Ovary (tissue), 9 donors: ENCODE data around the gene DCPS. TPM values are rescaled to one million over a fixed set of nuclear protein-coding genes. Genes with fewer than 3 reads are reported as not detected.

ENCODE experiments used
- DNase-seq, 5 donors: peaks; one replicate each; pipeline ENCODE4 v3.0.0-alpha.2; 2019 to 2020
- H3K27ac ChIP-seq, 2 donors: fragments of 200-600 bp; one replicate each; pipeline versions ENCODE4 v1.5.1 to v1.8.0; 2019 to 2022
- H3K27me3 ChIP-seq: fragments of 200-600 bp; one replicate; pipeline ENCODE4 v1.8.0; 2022
- H3K36me3 ChIP-seq: fragments of 200-600 bp; sonication (generic); one replicate; pipeline ENCODE4 v1.5.1; 2019
- H3K4me1 ChIP-seq: one replicate; pipeline ENCODE4 v1.8.1; 2013; ENCODE audit warnings: mild to moderate bottlenecking, moderate library complexity; ENCODE audit not compliant: insufficient read depth
- H3K4me3 ChIP-seq: fragments of 200-600 bp; sonication (generic); one replicate; pipeline ENCODE4 v1.5.1; 2017
- H3K9me3 ChIP-seq, 2 donors: fragments of 200-600 bp in 1 of 2; sonication (generic) in 1 of 2; one replicate each; pipeline versions ENCODE4 v1.5.1 to v1.8.1; 2013 to 2019; ENCODE audit warnings: mild to moderate bottlenecking in 1 of 2, moderate library complexity in 1 of 2
- CTCF ChIP-seq, 3 donors: fragments of 450-650 bp in 2 of 3; fragments of 200-600 bp in 1 of 3; IDR thresholded peaks; one replicate each; pipeline versions ENCODE4 v1.5.1 to v1.8.0; 2016 to 2022; ENCODE audit warnings: antibody characterized with exemption in 3 of 3, mild to moderate bottlenecking in 1 of 3
- EP300 ChIP-seq: sonication (generic); formaldehyde crosslinking; IDR thresholded peaks from one replicate; pipeline ENCODE4 v1.6.1; 2017; ENCODE audit warnings: antibody characterized with exemption
- POLR2A ChIP-seq: fragments of 450-650 bp; IDR thresholded peaks from one replicate; pipeline ENCODE4 v1.6.1; 2017; ENCODE audit warnings: antibody characterized with exemption, mild to moderate bottlenecking, moderate library complexity
- WGBS, 3 donors: extraction: QIAGEN DNeasy Blood & Tissue Kit in 1 of 3; methylation state at CpG; one replicate each; pipeline versions ENCODE4 v1.1.5 to v1.1.7; 2013 to 2017; 5-methylcytosine and 5-hydroxymethylcytosine counted together
- intact Hi-C, 4 donors: fragments of 100-400 bp; cut with DNase I; formaldehyde crosslinking; loops; one replicate each; pipeline versions ENCODE4 v1.11.0 to v1.15.1; 2022 to 2023
- polyA plus RNA-seq, 2 donors: library from polyadenylated mRNA; stranded (reverse); fragments of 200-250 nt in 1 of 2; fragments of 350-450 nt in 1 of 2; fragmentation: Illumina TruSeq in 1 of 2; extraction: RNeasy Lipid Tissue Mini Kit (QIAGEN cat#74804) in 1 of 2; gene quantifications; one replicate each; pipeline ENCODE4 v1.2.3, GENCODE V29; 2013 to 2014
- total RNA-seq, 7 donors: library from RNA; depleted of rRNA in 2 of 7; stranded (reverse); fragments of >200 nt in 2 of 7; fragmentation: NEBNext Ultra II Directional in 3 of 7; extraction: Animal tissue kit (Norgen Biotek cat#: 25700) in 3 of 7; gene quantifications; one replicate each; pipeline versions ENCODE4 v1.1.0 to v1.2.4, GENCODE V29; 2016 to 2023
- donor health status: DM: no; HTN: no; CAD: no; lungs with moderate emphysema.
- donor health status: DM: no; HTN: no; CAD: no.
- donor health status: Bipolar disorder and iron deficiency.
- donor health status: DM: yes; HTN: yes; CAD: no.
- donor health status: DM: no; HTN: no; CAD: no.
- donor health status: DM: yes; HTN: yes; CAD: no.

Gene DCPS
- total and polyA plus RNA-seq, 9 donors: 6.6 to 17.2 (median 13.5) TPM

DNA sequence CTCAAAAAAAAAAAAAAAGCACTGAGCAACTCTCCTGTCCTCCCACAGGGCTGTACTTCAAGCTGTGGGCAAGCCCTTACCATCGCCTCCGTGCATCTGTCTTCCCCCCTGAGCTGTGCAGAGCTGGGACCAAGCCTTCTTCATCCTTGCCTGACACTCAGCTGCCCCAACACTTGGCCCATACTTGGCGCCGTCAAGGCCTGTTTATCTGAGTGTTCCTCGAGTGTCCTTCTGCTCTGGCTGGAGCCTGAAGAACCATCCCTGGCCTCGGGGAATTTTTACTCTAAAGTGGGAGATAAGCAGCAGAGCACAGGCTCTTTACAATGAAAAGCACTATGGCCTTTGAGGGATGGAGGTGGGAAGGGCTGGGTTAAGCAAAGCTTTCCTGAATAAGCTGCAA lies 22.6 kb upstream of the DCPS start:
- DNase-seq: no peak
- TF ChIP-seq CTCF (IDR thresholded peaks at IDR 0.05) (no peak), POLR2A (no peak), EP300 (no peak)
- Histone ChIP-seq H3K27me3 (no peaks in the 10 kb centered on the region), H3K4me3 (no peak overlapping the region), H3K36me3 (no peaks in the 10 kb centered on the region), H3K4me1 (peaks cover 4% of the 10 kb centered on the region), H3K27ac (peak overlapping the region in 1 of 2 donors; percentile 10), H3K9me3 (no peaks in the 10 kb centered on the region)
- intact Hi-C loops: loop anchor here in 1 of 4 donors (5.0 kb wide), 1 partner anchor 69 kb away; the partner anchor contains the start of genes FAM118B and RPUSD4
- WGBS, 3 donors: 60 to 79% (median 70%) methylated on average over 6 of the region's 6 CpGs

- no peak overlapping the region for H3K4me3 ChIP-seq
- TF ChIP-seq CTCF (IDR thresholded peaks at IDR 0.05): no peak
- no peak for TF ChIP-seq EP300
- no peak for TF ChIP-seq POLR2A
- H3K27ac ChIP-seq: peak overlapping the region in 1 of 2 donors; percentile 95
- peaks cover 4% of the 10 kb centered on the region for H3K4me1 ChIP-seq
- intact Hi-C loops: loop anchor here in 1 of 4 donors (5.0 kb wide), 1 partner anchor 69 kb away; the partner anchor contains the start of genes FAM118B and RPUSD4
- DNase-seq: no peak
- H3K9me3 ChIP-seq: no peaks in the 10 kb centered on the region
- WGBS, 3 donors: 89 to 93% (median 91%) methylated on average over 10 of the region's 10 CpGs
- H3K27me3 ChIP-seq: no peaks in the 10 kb centered on the region
- no peaks in the 10 kb centered on the region for H3K36me3 ChIP-seq
Observed at GRCh38 chr11:126281666-126282175, 22.1 kb upstream of the DCPS start.

- intact Hi-C loops: loop anchor here in 1 of 4 donors (5.0 kb wide), 1 partner anchor 70 kb away; the partner anchor contains the start of genes FAM118B and RPUSD4
- Histone ChIP-seq H3K4me3 (peak overlapping the region; percentile 62), H3K9me3 (no peaks in the 10 kb centered on the region), H3K4me1 (peaks cover 4% of the 10 kb centered on the region), H3K27me3 (no peaks in the 10 kb centered on the region), H3K27ac (peak overlapping the region; percentile 83 to 95), H3K36me3 (no peaks in the 10 kb centered on the region)
- TF ChIP-seq EP300 (no peak), POLR2A (no peak), CTCF (IDR thresholded peaks at IDR 0.05) (no peak)
- peak; percentile 52 to 68 (median 61) for DNase-seq
- 0 to 1% (median 0%) methylated on average over 15 of the region's 15 CpGs for WGBS, 3 donors
Observed at GRCh38 chr11:126282361-126282735, 21.5 kb upstream of the DCPS start.

DNA sequence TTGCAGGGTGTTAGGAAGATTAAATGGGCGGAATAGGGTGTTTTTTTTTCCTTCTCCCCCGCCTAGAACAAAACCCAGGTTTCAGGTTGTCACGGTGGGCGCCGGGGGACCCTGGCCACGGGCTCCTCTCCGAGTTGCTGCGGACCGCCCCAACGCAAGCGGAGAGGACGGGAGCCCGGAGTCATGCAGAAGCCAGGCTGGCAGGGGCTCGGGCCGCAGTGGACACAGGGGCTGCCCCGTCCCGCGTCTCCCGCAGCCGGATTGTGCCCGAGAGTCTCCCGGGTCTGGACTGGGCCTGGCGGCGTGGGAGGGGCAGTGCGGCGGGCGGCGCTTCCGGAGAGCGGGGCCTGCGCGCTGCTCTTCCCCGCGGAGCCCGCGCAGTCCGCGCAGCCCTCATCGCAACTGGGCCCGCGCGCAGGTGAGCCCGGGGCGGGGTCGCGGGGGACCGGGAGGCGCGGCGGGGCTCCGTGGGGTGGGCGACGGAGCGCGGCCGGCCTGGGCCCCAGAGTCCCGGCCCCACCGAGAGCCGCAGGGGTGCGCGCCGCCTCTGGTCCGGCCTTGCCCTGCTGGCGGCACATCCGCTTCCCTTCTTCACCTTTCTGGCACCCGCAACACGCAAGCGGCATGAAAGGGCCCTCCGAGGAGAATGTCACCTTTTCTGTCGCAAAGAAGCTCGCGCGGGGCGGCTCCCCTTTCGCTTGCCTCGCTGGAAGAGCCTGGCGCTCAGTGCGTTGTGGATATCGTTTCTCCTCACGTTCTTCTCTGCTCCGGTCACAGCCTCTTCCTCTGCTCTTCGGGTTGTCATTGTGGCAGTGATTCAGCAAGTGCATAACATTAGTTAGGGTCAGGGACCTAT lies 20.9 kb upstream of the DCPS start, which contains the start of gene TIRAP:
TSS of gene TIRAP (plus strand) at position 358 of the 856 bp plus-strand sequence. CDS start 7,802 bp downstream, outside the sequence.
- intact Hi-C loops: loop anchor here in 1 of 4 donors (5.0 kb wide), 1 partner anchor 71 kb away; the partner anchor contains the start of genes FAM118B and RPUSD4
- peak in 2 of 3 donors; percentile 30 to 47 for TF ChIP-seq CTCF (IDR thresholded peaks at IDR 0.05)
- TF ChIP-seq EP300: no peak
- peak; percentile 22 for TF ChIP-seq POLR2A
- H3K9me3 ChIP-seq: no peaks in the 10 kb centered on the region
- peak; percentile 74 to 83 (median 79) for DNase-seq
- no peaks in the 10 kb centered on the region for H3K27me3 ChIP-seq
- no peaks in the 10 kb centered on the region for H3K36me3 ChIP-seq
- H3K4me3 ChIP-seq: peak within 1 kb of the TSS; percentile 62
- peak within 1 kb of the TSS; percentile 83 to 95 for H3K27ac ChIP-seq
- peaks cover 4% of the 10 kb centered on the region for H3K4me1 ChIP-seq
- WGBS, 3 donors: 0 to 1% (median 1%) methylated on average over 49 to 82 of the region's 82 CpGs
